ENCODE data around the gene CLEC4F.
A peak's percentile ranks its signal among the peaks of the same experiment; 100 is the strongest.
"Not testable (repeated sequence)": the region's sequence is repeated elsewhere in the genome, so short reads cannot be mapped to it uniquely, and the experiment has no call there.

The CLEC4F gene

DNA sequence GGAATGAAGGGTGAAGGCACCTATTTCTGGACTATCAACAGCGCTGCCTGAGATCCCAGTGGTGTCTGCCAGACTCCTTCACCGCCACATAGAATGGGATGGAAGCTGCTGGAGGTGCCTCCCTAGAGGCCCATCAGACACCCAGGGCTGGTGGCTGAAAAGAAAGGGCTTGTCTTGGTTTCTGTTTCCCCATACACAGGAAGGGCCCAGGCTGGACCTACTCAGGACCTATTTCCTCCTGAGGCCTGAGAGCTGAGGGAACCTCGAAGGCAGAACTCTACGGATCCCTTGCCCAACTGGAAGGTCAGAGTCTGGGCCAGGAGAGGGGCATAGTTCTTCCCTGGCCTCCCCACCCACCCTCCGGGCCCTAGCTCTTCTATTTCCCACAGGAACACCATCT is 2.9 kb upstream of the CLEC4F start:
- DNase-seq: no peak

- DNase-seq: no peak
Measured at GRCh38 chr2:70822843-70823242, 2.4 kb upstream of the CLEC4F start.

GRCh38 chr2:70817284-70817954 is 3.0 kb downstream of the CLEC4F start:
- DNase-seq: no peak

- DNase-seq: no peak
Measured at GRCh38 chr2:70816726-70817125, 3.7 kb downstream of the CLEC4F start.

- no peak for DNase-seq
Measured at GRCh38 chr2:70808983-70809958, 11.1 kb downstream of the CLEC4F start.

DNA sequence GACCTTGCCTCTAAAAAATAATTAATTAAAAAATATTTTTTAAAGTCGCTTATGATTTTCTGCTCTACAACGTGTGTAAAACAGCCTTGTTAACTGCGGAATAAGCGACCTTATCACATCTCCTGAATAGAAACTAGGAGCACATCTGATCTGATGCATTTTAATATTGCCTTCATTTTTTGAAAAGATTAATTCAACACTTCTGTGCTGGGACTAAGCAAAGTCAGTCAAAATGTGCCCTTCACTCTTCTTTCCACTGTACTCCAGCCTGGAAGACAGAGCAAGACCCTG is 12.6 kb downstream of the CLEC4F start:
- no peak for DNase-seq

GRCh38 chr2:70807102-70807827 is 13.1 kb downstream of the CLEC4F start:
- no peak for DNase-seq

DNA sequence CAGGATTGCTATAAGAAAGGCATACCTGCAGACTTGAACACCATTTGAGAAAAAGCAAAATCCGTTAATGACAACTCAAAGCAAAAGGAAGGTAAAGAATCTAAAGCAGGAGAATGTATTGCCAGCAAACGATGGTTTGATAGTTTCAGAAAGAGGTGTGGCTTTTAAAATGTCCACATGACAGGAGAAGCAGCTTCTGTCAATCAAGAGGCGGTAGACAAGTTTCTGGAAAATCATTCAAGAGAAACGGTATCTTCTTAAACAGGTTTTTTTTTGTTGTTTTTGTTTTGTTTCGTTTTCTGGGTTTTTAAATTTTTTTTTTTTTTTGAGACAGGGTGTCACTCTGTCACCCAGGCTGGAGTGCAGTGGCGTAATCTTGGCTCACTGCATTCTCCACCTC is 13.8 kb downstream of the CLEC4F start:
- no peak for DNase-seq

- DNase-seq: no peak
Measured at GRCh38 chr2:70806013-70806412, 14.4 kb downstream of the CLEC4F start.

GRCh38 chr2:70801607-70802263 is 18.7 kb downstream of the CLEC4F start:
- DNase-seq: no peak

GRCh38 chr2:70799706-70800105 is 20.7 kb downstream of the CLEC4F start:
- DNase-seq: no peak

GRCh38 chr2:70797996-70798395 is 22.4 kb downstream of the CLEC4F start:
- DNase-seq: not testable (repeated sequence)

DNA sequence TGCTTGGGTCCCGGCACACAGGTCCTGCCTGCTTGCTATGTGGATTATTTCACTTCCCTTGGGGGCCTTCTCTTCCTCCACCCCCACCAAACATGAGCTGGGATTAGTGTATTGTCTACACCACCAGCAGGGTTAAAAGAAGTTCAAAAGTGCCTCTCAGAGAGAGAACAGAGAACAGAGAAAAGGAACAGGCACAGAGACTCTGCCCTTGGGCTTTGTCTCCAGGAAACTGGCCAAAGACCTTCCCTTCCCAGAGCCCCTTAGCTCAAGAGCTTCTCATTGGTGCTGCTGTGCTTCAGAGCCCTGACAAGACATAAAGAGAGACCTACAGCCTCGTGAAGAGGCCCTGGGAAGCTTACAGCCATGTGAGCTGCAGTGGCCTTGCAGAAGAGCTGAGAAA is 22.9 kb downstream of the CLEC4F start:
- no peak for DNase-seq

GRCh38 chr2:70796262-70796661 is 24.1 kb downstream of the CLEC4F start:
- no peak for DNase-seq

DNA sequence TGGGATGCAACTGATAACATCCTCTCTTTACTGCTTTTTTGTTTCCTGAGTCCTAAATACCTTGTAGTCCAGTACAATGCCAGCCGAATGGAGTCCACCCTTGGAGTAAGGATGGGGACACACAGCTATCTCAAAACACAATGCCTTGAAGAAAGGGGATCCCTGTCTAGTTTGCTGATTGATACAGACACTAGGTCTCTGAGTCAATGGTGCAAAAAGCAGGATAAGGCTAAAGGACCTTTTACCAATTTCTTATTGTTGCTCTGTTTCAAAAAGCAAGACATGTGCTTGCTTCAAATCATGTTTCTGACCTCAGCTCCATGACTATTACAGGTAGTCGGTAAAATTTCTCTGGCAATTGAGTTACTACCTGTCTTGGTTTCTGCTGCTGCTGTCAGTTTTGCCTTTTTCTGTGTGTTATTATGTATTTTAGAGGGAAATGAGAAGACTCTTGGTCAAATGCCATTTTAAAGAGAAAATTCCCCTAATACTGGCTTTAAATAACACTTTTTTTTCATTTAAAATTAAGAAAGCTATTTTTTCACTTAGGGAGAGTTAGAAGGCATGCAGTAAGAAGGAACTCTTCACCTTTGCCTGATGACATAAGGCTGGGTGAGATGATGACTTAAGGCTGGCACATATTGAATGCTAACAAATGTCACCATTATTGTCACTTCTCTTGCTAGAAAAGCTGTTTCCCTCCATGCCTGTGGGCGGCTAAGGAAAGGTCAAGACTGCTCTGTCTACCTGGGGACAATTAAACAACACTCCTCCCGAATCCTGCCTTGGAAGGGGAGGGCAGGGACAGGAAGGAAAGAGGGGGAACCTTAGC is 25.0 kb downstream of the CLEC4F start:
- DNase-seq: no peak

GRCh38 chr2:70793450-70793849 is 26.9 kb downstream of the CLEC4F start:
- no peak for DNase-seq

- DNase-seq: no peak
Measured at GRCh38 chr2:70790136-70790828, 30.1 kb downstream of the CLEC4F start, which contains the start of gene FIGLA. Gene FIGLA, minus strand, starts transcription at chr2:70790643. Its CDS starts 5 bp downstream, at chr2:70790638.

GRCh38 chr2:70789304-70790135 is 30.9 kb downstream of the CLEC4F start:
- peak; percentile 70 for DNase-seq

DNA sequence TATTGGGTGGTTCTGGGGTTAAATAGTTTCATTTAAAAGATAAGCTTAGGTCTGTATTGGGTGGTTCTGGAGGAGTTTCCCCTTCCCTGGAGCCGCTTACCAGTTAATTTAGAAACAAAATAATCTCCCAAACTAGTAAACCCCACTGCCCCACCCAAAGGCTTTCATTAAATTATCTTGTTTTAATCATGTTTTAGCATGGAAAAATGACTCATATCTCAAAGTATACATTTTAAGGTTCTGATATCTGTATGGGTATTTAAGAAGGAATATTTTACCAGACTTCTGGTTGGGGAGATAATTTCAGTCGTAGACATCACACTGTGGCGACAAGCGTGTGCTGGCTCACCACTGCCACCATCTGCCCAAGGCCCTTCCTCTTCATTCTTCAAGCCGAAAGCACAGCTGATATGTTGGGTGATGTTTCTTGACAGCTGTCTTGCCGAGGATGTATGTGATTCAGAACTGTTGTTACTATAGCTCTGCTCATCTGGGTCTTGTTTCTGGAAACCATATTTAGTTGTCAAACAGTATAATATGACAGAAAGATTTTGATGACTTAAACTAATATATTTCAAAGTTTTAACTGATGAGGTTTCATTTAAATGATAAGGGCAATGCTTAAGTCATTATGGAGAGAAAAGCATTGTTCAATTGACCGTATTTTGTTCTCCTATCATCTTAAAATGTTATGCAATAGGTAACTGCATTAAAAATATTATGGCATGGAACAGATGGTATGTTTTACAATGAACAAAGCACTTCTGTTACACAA is 35.1 kb downstream of the CLEC4F start:
- peak; percentile 77 for DNase-seq

GRCh38 chr2:70784320-70784719 is 36.1 kb downstream of the CLEC4F start:
- no peak for DNase-seq

Data from OCI-M1 (cell line).